Measurements from ENCODE around the gene SEMA3B.

Gene SEMA3B

DNA sequence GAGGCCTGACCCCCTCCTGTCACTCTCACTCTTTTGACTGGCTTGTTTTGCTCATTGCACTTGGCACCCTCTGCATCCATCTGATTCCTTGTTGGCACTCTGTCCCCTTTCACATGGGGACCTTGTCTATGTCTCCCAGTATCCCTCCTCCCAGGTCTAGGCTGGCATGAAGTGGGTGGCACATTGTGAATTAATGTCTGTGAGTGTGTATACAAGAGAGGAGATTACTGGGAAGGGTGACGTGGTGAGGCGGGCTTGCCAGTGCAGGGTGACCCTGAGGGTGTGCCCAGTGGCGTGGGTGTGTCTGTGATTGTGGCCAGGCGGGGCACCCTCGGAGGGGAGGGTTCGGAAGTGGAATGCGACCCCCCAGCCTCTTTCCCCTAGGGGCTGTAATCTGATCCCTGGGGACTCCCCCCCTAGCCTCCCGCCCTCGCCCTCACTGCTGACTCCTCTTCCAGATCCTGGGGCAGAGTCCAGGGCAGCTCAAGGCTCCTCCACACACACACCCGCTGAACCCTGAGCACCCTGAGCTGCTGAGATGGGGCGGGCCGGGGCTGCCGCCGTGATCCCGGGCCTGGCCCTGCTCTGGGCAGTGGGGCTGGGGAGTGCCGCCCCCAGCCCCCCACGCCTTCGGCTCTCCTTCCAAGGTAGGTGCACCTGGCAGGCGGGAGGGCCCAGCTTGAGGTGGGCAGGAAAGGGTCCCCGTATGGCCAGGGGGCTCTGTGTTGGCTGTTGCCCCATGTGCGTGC is at the start of gene SEMA3B (continued):
- TF ChIP-seq, protein P1, sequence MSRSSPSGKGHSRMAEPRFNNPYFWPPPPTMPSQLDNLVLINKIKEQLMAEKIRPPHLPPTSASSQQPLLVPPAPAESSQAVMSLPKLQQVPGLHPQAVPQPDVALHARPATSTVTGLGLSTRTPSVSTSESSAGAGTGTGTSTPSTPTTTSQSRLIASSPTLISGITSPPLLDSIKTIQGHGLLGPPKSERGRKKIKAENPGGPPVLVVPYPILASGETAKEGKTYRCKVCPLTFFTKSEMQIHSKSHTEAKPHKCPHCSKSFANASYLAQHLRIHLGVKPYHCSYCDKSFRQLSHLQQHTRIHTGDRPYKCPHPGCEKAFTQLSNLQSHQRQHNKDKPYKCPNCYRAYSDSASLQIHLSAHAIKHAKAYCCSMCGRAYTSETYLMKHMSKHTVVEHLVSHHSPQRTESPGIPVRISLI (tag by site-specific recombination; IDR thresholded peaks at IDR 0.05) = no peak
- TF ChIP-seq ZNF518A (tag by site-specific recombination; conservative IDR thresholded peaks at IDR 0.05; ENCODE audit: low read depth) (no peak), ZNF169 (tag by site-specific recombination; IDR thresholded peaks at IDR 0.05) (no peak), ZSCAN5A (tag by site-specific recombination; IDR thresholded peaks at IDR 0.05) (no peak), ZBTB48 (tag by site-specific recombination; IDR thresholded peaks at IDR 0.05) (no peak), HOXC10 (CRISPR knock-in tag; IDR thresholded peaks at IDR 0.05) (no peak), KLF1 (tag by site-specific recombination; IDR thresholded peaks at IDR 0.05) (peak; percentile 99), ZNF530 (tag by site-specific recombination; IDR thresholded peaks at IDR 0.05; ENCODE audit: low read depth) (no peak), ZNF621 (tag by site-specific recombination; IDR thresholded peaks at IDR 0.05) (no peak), ZNF488 (tag by site-specific recombination; IDR thresholded peaks at IDR 0.05) (no peak), ZNF658 (tag by site-specific recombination; IDR thresholded peaks at IDR 0.05) (no peak), KLF8 (tag by site-specific recombination; IDR thresholded peaks at IDR 0.05) (peak; percentile 33; the same call in 1 of the 2 replicates), INSM2 (tag by site-specific recombination; IDR thresholded peaks at IDR 0.05) (no peak), WT1 (tag by site-specific recombination; IDR thresholded peaks at IDR 0.05) (peak; percentile 66), FEZF1 (tag by site-specific recombination; IDR thresholded peaks at IDR 0.05) (no peak), HOXD13 (CRISPR knock-in tag; IDR thresholded peaks at IDR 0.05; ENCODE audit: borderline replicate concordance) (no peak), ZNF654 (tag by site-specific recombination; IDR thresholded peaks at IDR 0.05; ENCODE audit: low read depth) (no peak), ZFHX2 (tag by site-specific recombination; conservative IDR thresholded peaks at IDR 0.05) (peak; percentile 84), RBAK (tag by site-specific recombination; IDR thresholded peaks at IDR 0.05) (no peak)
- TF ChIP-seq, protein P2, sequence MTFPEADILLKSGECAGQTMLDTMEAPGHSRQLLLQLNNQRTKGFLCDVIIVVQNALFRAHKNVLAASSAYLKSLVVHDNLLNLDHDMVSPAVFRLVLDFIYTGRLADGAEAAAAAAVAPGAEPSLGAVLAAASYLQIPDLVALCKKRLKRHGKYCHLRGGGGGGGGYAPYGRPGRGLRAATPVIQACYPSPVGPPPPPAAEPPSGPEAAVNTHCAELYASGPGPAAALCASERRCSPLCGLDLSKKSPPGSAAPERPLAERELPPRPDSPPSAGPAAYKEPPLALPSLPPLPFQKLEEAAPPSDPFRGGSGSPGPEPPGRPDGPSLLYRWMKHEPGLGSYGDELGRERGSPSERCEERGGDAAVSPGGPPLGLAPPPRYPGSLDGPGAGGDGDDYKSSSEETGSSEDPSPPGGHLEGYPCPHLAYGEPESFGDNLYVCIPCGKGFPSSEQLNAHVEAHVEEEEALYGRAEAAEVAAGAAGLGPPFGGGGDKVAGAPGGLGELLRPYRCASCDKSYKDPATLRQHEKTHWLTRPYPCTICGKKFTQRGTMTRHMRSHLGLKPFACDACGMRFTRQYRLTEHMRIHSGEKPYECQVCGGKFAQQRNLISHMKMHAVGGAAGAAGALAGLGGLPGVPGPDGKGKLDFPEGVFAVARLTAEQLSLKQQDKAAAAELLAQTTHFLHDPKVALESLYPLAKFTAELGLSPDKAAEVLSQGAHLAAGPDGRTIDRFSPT (tag by site-specific recombination; IDR thresholded peaks at IDR 0.05) = peak; percentile 51; the same call in 1 of the 2 replicates
- TF ChIP-seq, protein P3, sequence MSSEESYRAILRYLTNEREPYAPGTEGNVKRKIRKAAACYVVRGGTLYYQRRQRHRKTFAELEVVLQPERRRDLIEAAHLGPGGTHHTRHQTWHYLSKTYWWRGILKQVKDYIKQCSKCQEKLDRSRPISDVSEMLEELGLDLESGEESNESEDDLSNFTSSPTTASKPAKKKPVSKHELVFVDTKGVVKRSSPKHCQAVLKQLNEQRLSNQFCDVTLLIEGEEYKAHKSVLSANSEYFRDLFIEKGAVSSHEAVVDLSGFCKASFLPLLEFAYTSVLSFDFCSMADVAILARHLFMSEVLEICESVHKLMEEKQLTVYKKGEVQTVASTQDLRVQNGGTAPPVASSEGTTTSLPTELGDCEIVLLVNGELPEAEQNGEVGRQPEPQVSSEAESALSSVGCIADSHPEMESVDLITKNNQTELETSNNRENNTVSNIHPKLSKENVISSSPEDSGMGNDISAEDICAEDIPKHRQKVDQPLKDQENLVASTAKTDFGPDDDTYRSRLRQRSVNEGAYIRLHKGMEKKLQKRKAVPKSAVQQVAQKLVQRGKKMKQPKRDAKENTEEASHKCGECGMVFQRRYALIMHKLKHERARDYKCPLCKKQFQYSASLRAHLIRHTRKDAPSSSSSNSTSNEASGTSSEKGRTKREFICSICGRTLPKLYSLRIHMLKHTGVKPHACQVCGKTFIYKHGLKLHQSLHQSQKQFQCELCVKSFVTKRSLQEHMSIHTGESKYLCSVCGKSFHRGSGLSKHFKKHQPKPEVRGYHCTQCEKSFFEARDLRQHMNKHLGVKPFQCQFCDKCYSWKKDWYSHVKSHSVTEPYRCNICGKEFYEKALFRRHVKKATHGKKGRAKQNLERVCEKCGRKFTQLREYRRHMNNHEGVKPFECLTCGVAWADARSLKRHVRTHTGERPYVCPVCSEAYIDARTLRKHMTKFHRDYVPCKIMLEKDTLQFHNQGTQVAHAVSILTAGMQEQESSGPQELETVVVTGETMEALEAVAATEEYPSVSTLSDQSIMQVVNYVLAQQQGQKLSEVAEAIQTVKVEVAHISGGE (tag by site-specific recombination; conservative IDR thresholded peaks at IDR 0.05; ENCODE audit: low read depth) = no peak
- TF ChIP-seq, protein P4, sequence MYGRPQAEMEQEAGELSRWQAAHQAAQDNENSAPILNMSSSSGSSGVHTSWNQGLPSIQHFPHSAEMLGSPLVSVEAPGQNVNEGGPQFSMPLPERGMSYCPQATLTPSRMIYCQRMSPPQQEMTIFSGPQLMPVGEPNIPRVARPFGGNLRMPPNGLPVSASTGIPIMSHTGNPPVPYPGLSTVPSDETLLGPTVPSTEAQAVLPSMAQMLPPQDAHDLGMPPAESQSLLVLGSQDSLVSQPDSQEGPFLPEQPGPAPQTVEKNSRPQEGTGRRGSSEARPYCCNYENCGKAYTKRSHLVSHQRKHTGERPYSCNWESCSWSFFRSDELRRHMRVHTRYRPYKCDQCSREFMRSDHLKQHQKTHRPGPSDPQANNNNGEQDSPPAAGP (tag by site-specific recombination; IDR thresholded peaks at IDR 0.05) = peak; percentile 98
